A673 (cell line): ENCODE measurements around the gene RNF5. TPM values are rescaled to one million over a fixed set of nuclear protein-coding genes. Genes with fewer than 3 reads are reported as not detected.
A peak's percentile ranks its signal among the peaks of the same experiment; 100 is the strongest.

Source experiments
- BruUV-seq: library from RNA; stranded (reverse); fragments of 400-500 nt; replicated peaks from 2 replicates; lab custom pipeline; 2021; lab: Mats Ljungman, UMichigan
- CTCF ChIA-PET: fragments of 300-600 bp; sonication (Branson Sonifier 250); formaldehyde crosslinking; loops from one replicate; lab custom pipeline; 2022; ENCODE audit warnings: antibody characterized with exemption; lab: Charles Lee
- POLR2A ChIA-PET: fragments of 300-600 bp; sonication (Branson Sonifier 250); formaldehyde crosslinking; loops from one replicate; lab custom pipeline; 2022; ENCODE audit warnings: antibody characterized with exemption; ENCODE audit not compliant: low non-redundant PET; lab: Charles Lee
- DNase-seq: peaks from one replicate; pipeline ENCODE4 v3.0.0-alpha.2; 2015; ENCODE audit warnings: low spot score
- H3K27ac ChIP-seq: fragments of 200-600 bp; sonication (generic); 2 replicates; pipeline ENCODE4 v1.5.1; 2016; ENCODE audit warnings: mixed run types, low read depth, mild to moderate bottlenecking, mixed read lengths, antibody characterized with exemption, low read length; ENCODE audit not compliant: poor library complexity, severe bottlenecking
- H3K27me3 ChIP-seq: fragments of 200-600 bp; sonication (generic); replicated peaks from 2 replicates; pipeline ENCODE4 v1.6.1; 2017; ENCODE audit warnings: mixed run types, low read depth, mild to moderate bottlenecking, mixed read lengths, antibody characterized with exemption, low read length; ENCODE audit not compliant: insufficient read depth, poor library complexity
- H3K36me3 ChIP-seq: fragments of 200-600 bp; sonication (generic); 2 replicates; pipeline ENCODE4 v1.6.1; 2016; ENCODE audit warnings: mixed run types, mild to moderate bottlenecking, mixed read lengths, antibody characterized with exemption, low read length; ENCODE audit not compliant: insufficient read depth, poor library complexity, severe bottlenecking
- H3K4me1 ChIP-seq: fragments of 200-600 bp; sonication (generic); 2 replicates; pipeline ENCODE4 v1.6.1; 2017; ENCODE audit warnings: mixed run types, mild to moderate bottlenecking, mixed read lengths, antibody characterized with exemption, low read length; ENCODE audit not compliant: insufficient read depth, poor library complexity, severe bottlenecking
- H3K4me3 ChIP-seq: fragments of 200-600 bp; sonication (generic); 2 replicates; pipeline ENCODE4 v1.5.1; 2016; ENCODE audit warnings: low read depth, mixed run types, mild to moderate bottlenecking, mixed read lengths, low read length; ENCODE audit not compliant: poor library complexity, severe bottlenecking
- H3K9me3 ChIP-seq: fragments of 200-600 bp; sonication (generic); 2 replicates; pipeline ENCODE4 v1.6.1; 2016; ENCODE audit warnings: mixed run types, low read depth, mild to moderate bottlenecking, mixed read lengths, antibody characterized with exemption, low read length; ENCODE audit not compliant: poor library complexity, severe bottlenecking
- EZH2 ChIP-seq: fragments of 200-600 bp; sonication (generic); IDR thresholded peaks from 2 replicates; pipeline ENCODE4 v1.6.1; 2017; ENCODE audit warnings: borderline replicate concordance, low read depth, mild to moderate bottlenecking, mixed read lengths, antibody characterized with exemption, low read length; ENCODE audit not compliant: poor library complexity, severe bottlenecking
- intact Hi-C: fragments of 100-400 bp; cut with micrococcal nuclease; formaldehyde crosslinking; loops from one replicate; pipeline ENCODE4 v1.10.0; 2022; ENCODE audit not compliant: unreplicated experiment
- total RNA-seq: library from RNA; stranded (reverse); gene quantifications from 2 replicates; pipeline ENCODE4 v1.2.3, GENCODE V29; 2021
- TF ChIP-seq, protein P1 (sequence below): fragments of 300-800, 200-600 bp; sonication (generic); conservative IDR thresholded peaks from 2 replicates; pipeline ENCODE4 v1.5.1; 2017; ENCODE audit warnings: low read depth, mild to moderate bottlenecking, antibody characterized with exemption, low read length, moderate library complexity, mixed read lengths

Gene RNF5
- total RNA-seq, 1 experiment from 2014 or later, result 62.9 TPM

DNA sequence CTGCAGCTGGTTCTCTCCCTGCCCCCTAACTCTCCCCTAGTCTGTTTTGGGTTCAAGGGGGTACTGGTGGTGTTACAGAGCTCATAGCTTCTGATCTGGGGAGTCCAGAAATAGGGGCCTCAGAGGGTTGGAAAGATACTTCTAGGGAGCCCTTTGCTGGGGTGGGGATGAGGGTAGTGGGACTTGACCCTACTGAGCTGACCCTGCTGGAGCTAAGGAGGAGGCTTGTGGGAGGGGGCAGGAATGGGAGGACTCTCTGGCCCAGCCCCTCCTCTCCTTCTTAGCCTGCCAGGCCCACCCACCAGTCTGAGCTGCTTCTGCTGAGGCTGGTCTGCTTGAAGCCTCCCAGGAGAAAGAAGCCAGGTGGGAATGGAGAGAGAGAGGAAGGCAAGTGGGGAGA lies 13.9 kb upstream of the RNF5 start, which contains the start of gene EGFL8:
Gene EGFL8, plus strand, starts transcription at position 301 of the 400 bp plus-strand sequence. CDS start 1,571 bp downstream, outside the sequence.
- Histone ChIP-seq H3K4me1 (peaks cover 17% of the 10 kb centered on the region), H3K9me3 (no peaks in the 10 kb centered on the region), H3K36me3 (peaks cover 25% of the 10 kb centered on the region), H3K27ac (peak within 1 kb of the TSS; percentile 85), H3K27me3 (no peaks in the 10 kb centered on the region), H3K4me3 (no peak within 1 kb of the TSS)
- no peak for DNase-seq
- TF ChIP-seq, protein P1, sequence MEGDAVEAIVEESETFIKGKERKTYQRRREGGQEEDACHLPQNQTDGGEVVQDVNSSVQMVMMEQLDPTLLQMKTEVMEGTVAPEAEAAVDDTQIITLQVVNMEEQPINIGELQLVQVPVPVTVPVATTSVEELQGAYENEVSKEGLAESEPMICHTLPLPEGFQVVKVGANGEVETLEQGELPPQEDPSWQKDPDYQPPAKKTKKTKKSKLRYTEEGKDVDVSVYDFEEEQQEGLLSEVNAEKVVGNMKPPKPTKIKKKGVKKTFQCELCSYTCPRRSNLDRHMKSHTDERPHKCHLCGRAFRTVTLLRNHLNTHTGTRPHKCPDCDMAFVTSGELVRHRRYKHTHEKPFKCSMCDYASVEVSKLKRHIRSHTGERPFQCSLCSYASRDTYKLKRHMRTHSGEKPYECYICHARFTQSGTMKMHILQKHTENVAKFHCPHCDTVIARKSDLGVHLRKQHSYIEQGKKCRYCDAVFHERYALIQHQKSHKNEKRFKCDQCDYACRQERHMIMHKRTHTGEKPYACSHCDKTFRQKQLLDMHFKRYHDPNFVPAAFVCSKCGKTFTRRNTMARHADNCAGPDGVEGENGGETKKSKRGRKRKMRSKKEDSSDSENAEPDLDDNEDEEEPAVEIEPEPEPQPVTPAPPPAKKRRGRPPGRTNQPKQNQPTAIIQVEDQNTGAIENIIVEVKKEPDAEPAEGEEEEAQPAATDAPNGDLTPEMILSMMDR, result no peak
- no peak for TF ChIP-seq EZH2
- CTCF ChIA-PET, result interaction anchor here (0.6 kb wide), 2 partner anchors 26 to 31 kb away, joined by 3 to 4 read pairs; no protein-coding TSS in a partner anchor
- intact Hi-C loops, result no loop called here
- no TSS peak for BruUV-seq
- POLR2A ChIA-PET, result interaction anchor here (1.1 kb wide), 1 partner anchor 14 kb away, joined by 5 read pairs; the partner anchor contains the start of gene RNF5

DNA sequence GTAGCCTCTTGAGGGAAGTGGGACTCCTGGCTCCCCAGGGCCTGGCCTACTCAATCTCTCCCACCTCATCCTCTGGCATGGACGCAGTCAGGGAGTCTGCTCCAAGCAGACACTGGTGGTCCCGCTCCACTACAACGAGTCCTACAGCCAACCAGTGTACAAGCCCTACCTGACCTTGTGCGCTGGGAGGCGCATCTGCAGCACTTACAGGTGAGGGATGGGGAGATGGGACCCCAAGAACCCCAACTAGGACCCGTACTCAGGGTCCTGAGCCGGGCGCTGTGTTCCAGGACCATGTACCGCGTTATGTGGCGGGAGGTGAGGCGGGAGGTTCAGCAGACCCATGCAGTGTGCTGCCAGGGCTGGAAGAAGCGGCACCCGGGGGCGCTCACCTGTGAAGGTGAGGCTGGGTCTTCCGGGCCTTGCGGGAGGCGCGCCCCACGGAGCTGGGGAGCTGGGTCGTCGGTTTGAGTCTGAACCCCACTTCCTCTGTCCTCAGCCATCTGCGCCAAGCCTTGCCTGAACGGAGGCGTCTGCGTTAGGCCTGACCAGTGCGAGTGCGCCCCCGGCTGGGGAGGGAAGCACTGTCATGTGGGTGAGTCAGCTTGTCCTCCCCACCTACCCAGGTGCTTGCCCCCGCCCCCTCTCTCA lies 11.7 kb upstream of the RNF5 start:
- TF ChIP-seq, protein P1, result no peak
- TF ChIP-seq EZH2, result no peak
- no peak for DNase-seq
- POLR2A ChIA-PET, result interaction anchor here (0.5 kb wide), 1 partner anchor 63 kb away, joined by 12 read pairs; no protein-coding TSS in a partner anchor
- H3K4me1 ChIP-seq, result peaks cover 17% of the 10 kb centered on the region
- no peak overlapping the region for H3K27ac ChIP-seq
- intact Hi-C loops, result no loop called here
- no peaks in the 10 kb centered on the region for H3K9me3 ChIP-seq
- H3K4me3 ChIP-seq, result no peak overlapping the region
- CTCF ChIA-PET, result no interaction called here
- BruUV-seq, result no TSS peak
- no peaks in the 10 kb centered on the region for H3K27me3 ChIP-seq
- peaks cover 47% of the 10 kb centered on the region for H3K36me3 ChIP-seq

DNA sequence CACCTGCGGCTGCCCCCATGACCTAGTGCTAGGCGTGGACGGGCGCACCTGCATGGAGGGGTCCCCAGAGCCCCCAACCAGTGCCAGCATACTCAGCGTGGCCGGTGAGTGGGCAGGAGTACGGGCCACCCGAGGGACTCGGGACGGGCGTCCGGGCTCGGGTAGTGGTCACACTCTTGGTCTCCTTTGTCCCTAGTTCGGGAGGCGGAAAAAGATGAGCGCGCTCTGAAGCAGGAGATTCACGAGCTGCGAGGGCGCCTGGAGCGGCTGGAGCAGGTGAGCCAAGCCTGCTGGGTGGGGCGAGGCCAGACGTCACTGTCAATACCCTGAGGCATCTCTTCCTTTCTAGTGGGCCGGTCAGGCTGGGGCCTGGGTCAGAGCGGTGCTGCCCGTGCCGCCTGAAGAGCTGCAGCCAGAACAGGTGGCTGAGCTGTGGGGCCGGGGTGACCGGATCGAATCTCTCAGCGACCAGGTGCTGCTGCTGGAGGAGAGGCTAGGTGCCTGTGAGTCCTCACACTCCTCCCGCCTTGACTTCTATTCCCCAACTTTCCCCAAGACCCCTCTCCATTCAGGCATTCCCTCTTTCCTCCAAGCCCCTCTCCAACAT lies 10.9 kb upstream of the RNF5 start:
- Histone ChIP-seq H3K4me3 (no peak overlapping the region), H3K9me3 (no peaks in the 10 kb centered on the region), H3K36me3 (peaks cover 47% of the 10 kb centered on the region), H3K27me3 (no peaks in the 10 kb centered on the region), H3K27ac (no peak overlapping the region), H3K4me1 (peaks cover 17% of the 10 kb centered on the region)
- BruUV-seq, result no TSS peak
- CTCF ChIA-PET, result no interaction called here
- TF ChIP-seq, protein P1, result no peak
- no peak for TF ChIP-seq EZH2
- POLR2A ChIA-PET, result interaction anchor here (0.5 kb wide), 1 partner anchor 63 kb away, joined by 12 read pairs; no protein-coding TSS in a partner anchor
- DNase-seq, result no peak
- intact Hi-C loops, result no loop called here
